Stimulated activated CD8-positive, alpha-beta memory T cell treated with anti-CD3 and anti-CD28 coated beads, Interleukin-12 subunit alpha, Interleukin-12 subunit beta, amount 100 ng/mL, for 24 hours (primary cell): ENCODE measurements around the gene PLA2R1.

ENCODE experiments used
- DNase-seq: peaks from one replicate; pipeline ENCODE4 v3.0.0-alpha.2; 2020; ENCODE audit errors: extremely low read depth

The PLA2R1 gene

DNA sequence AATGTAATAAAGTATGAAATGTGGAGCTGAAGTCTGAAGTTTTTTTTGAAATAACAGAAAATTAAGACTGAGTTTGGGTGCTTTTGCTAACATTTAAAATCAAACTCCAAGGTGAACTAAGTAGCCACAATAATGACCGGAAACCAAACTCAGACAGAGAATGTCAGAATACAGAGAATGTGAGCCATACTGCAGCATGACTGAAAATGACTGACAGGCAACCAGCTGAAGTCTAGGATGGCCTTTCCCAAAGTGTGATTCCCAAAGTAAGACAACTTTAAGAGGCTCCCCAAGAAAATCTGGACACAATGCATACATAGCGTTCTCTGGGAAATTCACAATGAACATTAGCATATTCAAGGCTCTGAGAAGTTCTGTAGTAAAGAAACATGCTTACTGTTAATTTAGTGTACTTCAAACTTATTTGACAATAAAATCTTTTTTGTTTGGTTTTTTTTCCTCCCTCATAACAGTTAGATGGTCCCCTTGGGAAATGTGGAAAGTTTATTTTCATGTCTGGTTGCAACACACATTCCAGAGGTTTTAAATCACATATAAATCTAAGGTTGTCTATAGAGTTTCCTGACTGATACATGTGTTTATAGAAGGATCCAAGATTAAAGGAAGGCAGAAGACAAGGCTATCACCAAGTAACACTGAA is 28.6 kb downstream of the PLA2R1 start:
- DNase-seq = no peak

DNA sequence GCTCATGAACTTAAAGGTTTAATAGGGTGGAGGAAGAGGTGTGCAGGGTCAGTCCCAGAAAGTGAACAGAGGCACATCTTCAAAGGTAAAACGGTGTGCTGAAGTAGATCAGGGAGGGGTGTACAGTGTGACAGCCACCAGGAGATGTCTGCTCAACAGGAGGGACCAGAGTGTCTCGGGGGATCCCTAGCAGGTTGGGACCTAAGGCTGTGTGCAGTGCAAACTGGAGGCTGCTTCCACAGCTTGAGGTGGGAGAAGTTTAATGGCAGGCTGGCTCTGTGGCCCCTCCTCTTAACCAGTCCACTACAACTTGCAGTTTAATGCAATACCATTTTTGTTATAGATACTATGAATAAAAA is 33.2 kb downstream of the PLA2R1 start:
- no peak for DNase-seq

- no peak for DNase-seq
Measured at GRCh38 chr2:160028431-160029269, 33.8 kb downstream of the PLA2R1 start.

- no peak for DNase-seq
Measured at GRCh38 chr2:160022162-160022561, 40.3 kb downstream of the PLA2R1 start.

- DNase-seq = no peak
Measured at GRCh38 chr2:160019374-160020090, 42.9 kb downstream of the PLA2R1 start.

GRCh38 chr2:160015746-160016145 is 46.7 kb downstream of the PLA2R1 start:
- DNase-seq = no peak

GRCh38 chr2:160014227-160014626 is 48.2 kb downstream of the PLA2R1 start:
- no peak for DNase-seq

DNA sequence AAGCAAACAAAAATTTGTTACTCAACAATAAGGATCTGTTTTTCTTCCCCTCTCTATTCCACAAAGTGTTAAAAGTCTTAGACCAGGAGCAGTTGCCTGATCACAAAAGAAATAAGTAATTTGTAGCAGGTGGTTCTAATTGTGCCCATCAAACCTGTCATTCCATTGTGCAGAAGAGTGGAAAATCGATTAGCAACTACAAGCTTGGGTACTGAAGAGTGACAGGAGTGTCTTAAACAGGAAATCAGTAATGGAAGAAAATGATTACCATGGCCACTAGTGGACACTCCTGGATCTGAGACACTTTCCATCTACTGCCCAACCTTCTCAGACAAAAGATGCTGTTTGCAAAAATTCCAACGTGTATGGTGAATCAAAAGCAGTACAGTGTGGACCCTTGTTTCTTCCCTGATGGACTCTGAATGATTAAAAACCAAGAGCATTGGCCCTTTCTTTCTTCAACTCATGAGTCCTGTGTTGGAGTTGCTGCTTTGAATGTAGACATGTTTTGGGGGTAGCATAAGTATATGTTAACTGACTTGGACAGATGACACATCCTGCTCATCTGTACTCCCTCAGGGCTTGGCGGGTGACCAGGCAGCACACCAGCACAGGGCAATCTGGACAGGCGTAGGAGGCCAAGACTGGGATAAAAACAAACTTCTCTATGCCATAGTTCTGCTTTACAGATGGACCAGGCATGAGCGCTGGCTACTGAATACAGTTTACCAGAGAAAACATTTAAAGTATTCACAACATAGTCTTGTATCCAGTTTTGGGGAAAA is 51.9 kb downstream of the PLA2R1 start:
- no peak for DNase-seq

DNA sequence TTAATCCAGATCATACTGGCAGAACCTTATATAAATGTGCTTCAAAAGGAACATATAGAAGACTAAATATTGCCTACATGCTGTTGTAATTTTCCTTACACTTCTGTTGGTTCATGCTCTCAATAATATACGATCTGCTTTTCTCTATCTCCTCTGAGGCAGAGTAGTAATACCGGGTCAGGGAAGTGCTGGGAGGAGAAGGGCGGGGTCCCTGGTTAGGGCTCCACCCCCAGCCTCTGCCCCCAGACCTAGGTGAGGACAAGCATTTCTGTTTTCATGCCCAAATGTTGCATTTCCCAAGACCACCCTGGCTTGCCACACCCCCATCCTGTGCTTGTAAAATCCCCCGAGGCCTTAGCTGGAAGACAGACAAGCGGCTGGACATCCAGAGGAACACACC is 55.3 kb downstream of the PLA2R1 start:
- no peak for DNase-seq

- DNase-seq = no peak
Measured at GRCh38 chr2:160006475-160006874, 55.9 kb downstream of the PLA2R1 start.

GRCh38 chr2:160005908-160006307 is 56.5 kb downstream of the PLA2R1 start:
- DNase-seq = no peak

DNA sequence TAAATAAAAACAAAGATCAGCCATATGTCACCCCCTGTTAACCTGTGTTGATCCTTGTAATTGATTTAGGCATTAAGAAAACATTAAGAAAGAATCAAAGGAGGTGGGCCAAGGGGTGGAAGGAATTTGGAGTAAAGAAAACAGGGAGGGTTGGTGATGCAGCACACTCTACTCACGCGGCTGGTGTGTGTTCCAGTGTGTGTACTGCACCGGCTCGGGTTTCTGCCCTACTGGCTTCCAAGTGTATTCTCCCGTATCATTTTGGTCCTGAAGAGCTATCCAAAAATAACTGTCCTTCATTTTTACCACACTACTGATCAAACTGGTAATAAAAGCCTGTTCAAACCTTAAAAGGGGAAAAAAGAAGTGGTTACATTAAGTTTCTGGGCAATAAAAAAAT is 56.9 kb downstream of the PLA2R1 start:
- no peak for DNase-seq

DNA sequence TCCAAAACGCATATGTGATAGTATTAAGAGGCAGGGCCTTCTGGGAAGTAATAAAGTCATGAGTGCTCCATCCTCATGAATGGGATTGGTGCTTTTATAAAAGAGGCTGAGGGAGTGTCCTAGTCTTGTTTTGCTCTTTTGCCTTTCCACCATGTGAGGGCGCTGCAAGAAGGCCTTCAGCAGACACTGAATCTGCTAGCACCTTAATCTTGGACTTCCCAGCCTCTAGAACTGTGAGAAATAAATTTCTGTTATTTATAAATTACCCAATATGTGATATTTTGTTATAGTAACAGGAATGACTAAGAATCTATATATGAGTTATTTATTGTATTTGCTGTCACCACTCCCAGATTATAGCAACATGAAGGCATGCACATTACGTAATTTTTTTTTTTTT is 63.5 kb downstream of the PLA2R1 start:
- DNase-seq = no peak

DNA sequence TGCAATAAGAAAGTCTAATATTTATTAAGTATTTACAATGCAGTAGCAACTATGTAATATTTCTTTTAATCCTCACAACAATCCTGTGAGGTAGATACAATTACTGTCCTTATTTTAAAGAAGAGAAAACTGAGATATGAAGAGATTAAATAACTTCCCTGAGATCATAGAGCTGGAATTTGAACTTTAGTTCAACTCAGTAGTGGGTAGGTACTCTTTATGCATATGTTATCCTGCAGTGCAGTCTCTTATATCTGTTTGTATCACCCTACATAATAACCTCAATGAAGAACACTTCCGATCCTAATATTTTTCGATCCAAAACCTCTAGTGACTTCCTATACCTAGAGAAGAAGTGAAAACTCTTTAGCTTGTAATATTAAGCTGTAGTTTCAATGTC is 64.2 kb downstream of the PLA2R1 start:
- no peak for DNase-seq

GRCh38 chr2:159996792-159997546 is 65.4 kb downstream of the PLA2R1 start:
- no peak for DNase-seq

GRCh38 chr2:159995038-159995437 is 67.4 kb downstream of the PLA2R1 start:
- no peak for DNase-seq

DNA sequence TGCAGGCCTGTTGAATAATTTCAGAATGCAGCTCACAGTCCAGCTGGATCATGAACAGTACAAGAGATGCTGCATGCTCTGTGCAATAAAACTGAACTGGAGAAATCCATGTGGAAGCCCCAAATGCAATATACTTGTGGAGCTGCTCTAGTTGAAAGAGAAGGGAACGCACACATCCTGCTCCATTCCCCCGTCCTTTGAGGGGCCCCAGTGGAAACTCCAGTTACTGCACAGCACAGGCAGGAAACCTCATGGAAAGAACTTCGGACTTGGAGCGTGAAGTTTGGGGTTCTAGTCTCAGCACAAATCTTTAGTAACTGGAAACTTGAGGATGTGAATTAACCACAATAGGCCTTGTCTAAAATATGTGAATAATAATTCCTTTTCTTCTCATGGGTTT is 73.2 kb downstream of the PLA2R1 start:
- no peak for DNase-seq

- no peak for DNase-seq
Measured at GRCh38 chr2:159988412-159988970, 73.9 kb downstream of the PLA2R1 start.

DNA sequence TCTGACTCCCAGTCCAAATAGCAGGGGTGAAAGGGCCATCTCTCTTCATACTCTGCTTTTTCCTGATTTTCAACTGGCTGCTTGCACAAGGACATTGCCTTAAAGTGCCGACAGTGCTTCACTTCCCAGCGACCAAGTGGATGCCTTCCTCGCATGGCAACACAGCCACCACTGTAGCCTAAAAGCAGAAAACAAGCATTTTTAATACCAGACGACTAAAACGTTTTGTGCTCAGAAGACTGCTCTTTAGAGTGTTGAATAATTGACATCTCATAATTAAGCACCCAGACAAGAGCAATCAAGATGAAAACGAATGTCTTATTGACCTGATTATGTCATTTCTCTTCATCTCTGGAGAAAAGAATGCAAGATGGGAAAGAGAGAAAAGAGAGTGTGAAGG is 75.2 kb downstream of the PLA2R1 start:
- DNase-seq = no peak

DNA sequence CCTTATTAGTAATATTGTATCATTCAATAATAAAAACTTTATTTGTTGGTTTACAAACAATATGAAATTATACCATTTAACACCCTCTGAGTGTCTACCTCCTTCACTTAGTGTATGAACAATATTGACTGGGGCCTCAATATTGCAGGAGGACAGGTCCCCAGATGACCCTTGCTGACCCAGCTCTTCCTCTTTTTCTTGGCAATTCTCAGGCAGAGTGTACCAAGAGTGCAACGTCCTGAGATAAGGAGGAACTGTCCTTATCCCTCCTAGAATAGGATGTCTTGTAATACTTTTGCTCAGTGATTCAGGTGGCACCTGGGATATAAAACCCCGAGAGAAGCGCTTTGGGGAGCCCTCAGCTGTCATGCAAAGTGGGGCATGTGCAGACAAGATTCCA is 76.8 kb downstream of the PLA2R1 start:
- no peak for DNase-seq

DNA sequence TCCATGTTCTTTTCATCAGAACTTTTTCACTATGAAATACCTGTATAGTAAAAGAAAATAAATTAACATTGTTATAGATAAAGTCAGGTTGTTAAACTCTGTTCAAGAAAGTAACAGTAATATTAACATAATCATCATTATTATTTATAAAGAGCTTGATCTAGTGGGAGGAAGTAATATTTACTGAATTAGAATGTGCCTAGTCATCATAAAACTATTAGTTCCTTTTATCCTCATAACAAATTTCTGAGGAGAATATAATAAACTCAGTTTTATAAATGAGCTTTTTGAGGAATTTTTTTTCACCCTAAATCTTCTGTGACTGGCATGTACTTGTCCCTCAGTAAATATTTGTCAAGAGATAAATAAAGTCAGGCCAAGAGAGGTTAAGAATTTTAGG is 78.4 kb downstream of the PLA2R1 start:
- DNase-seq = no peak
